Endothelial cell of umbilical vein (primary cell): ENCODE data around the gene SPAG6. TPM values are rescaled to one million over a fixed set of nuclear protein-coding genes. Genes with fewer than 3 reads are reported as not detected.

Experiments
- BruUV-seq: library from RNA; stranded (reverse); fragments of 400-500 nt; replicated peaks from 2 replicates; lab custom pipeline; 2021; lab: Mats Ljungman, UMichigan
- CTCF ChIA-PET: fragments of 300-600, 350-600 bp; sonication (Branson Sonifier 250); formaldehyde crosslinking; loops from one replicate; lab custom pipeline; 2021; ENCODE audit warnings: antibody characterized with exemption, inconsistent platforms; lab: Charles Lee
- POLR2A ChIA-PET: fragments of 300-600, 350-600 bp; sonication (Branson Sonifier 250); formaldehyde crosslinking; loops from one replicate; lab custom pipeline; 2021; ENCODE audit warnings: antibody characterized with exemption, inconsistent platforms; lab: Charles Lee
- DNase-seq: peaks from one replicate; pipeline ENCODE4 v3.0.0-alpha.2; 2011; ENCODE audit warnings: low read depth, low spot score
- FAIRE-seq: peaks from 2 replicates; lab custom pipeline; 2011; peaks lifted over from hg19 to GRCh38; lab: Jason Lieb, UNC
- H2AFZ ChIP-seq: 2 replicates; pipeline ENCODE4 v1.6.0; 2012; ENCODE audit warnings: low read depth, low read length, control low read depth, inconsistent platforms
- H3K27ac ChIP-seq: 2 replicates; pipeline ENCODE4 v1.5.1; 2011; ENCODE audit warnings: low read depth, mild to moderate bottlenecking, control low read depth, low read length, moderate library complexity; ENCODE audit not compliant: insufficient read depth
- H3K27me3 ChIP-seq, 2 experiments: 2 replicates each; pipeline versions ENCODE4 v1.6.0 to v1.6.1; 2011; ENCODE audit warnings: low read length in 2 of 2, mixed read lengths in 1 of 2; ENCODE audit not compliant: control insufficient read depth in 2 of 2, insufficient read depth in 2 of 2
- H3K36me3 ChIP-seq, 2 experiments: 2 replicates in 1 of 2; 3 replicates in 1 of 2; pipeline ENCODE4 v1.5.1; 2011; ENCODE audit warnings: low read length in 2 of 2, mild to moderate bottlenecking in 1 of 2, moderate library complexity in 1 of 2; ENCODE audit not compliant: control insufficient read depth in 2 of 2, insufficient read depth in 2 of 2; ENCODE audit errors: extremely low read depth in 1 of 2
- H3K4me1 ChIP-seq: 3 replicates; pipeline ENCODE4 v1.5.1; 2011; ENCODE audit warnings: mild to moderate bottlenecking, low read length; ENCODE audit not compliant: control insufficient read depth, insufficient read depth; ENCODE audit errors: extremely low read depth
- H3K4me2 ChIP-seq: 2 replicates; pipeline ENCODE4 v1.6.1; 2011; ENCODE audit warnings: low read length, control low read depth, mixed read lengths; ENCODE audit not compliant: insufficient read depth
- H3K4me3 ChIP-seq, 3 experiments: fragments of 200-600 bp in 1 of 3; sonication (generic), shearing (Covaris generic) in 1 of 3; replicated peaks in 1 of 3; 2 replicates each; pipeline ENCODE4 v1.5.1; 2011 to 2016; ENCODE audit warnings: control low read depth in 3 of 3, low read length in 3 of 3, mild to moderate bottlenecking in 2 of 3, inconsistent platforms in 1 of 3, low read depth in 1 of 3, moderate library complexity in 1 of 3; ENCODE audit not compliant: insufficient read depth in 1 of 3
- H3K79me2 ChIP-seq: 2 replicates; pipeline ENCODE4 v1.6.0; 2012; ENCODE audit warnings: low read length, inconsistent platforms; ENCODE audit not compliant: control insufficient read depth, insufficient read depth
- H3K9ac ChIP-seq: replicated peaks from 2 replicates; pipeline ENCODE3; 2011; ENCODE audit warnings: low read length, control low read depth; ENCODE audit not compliant: insufficient read depth; ENCODE audit errors: extremely low read depth
- H3K9me1 ChIP-seq: replicated peaks from 3 replicates; pipeline ENCODE4 v1.6.0; 2011; ENCODE audit warnings: mild to moderate bottlenecking, low read length; ENCODE audit not compliant: control insufficient read depth, insufficient read depth; ENCODE audit errors: extremely low read depth
- H3K9me3 ChIP-seq: replicated peaks from 2 replicates; pipeline ENCODE4 v1.5.1; 2012; ENCODE audit warnings: low read length, inconsistent platforms; ENCODE audit not compliant: control insufficient read depth, insufficient read depth
- H4K20me1 ChIP-seq: replicated peaks from 2 replicates; pipeline ENCODE3; 2011; ENCODE audit warnings: mild to moderate bottlenecking, low read length; ENCODE audit not compliant: control insufficient read depth, insufficient read depth; ENCODE audit errors: extremely low read depth
- CTCF ChIP-seq, 2 donors: IDR thresholded peaks; 1 replicate in 1 of 2; 2 replicates in 1 of 2; pipeline ENCODE4 v1.5.1; 2011; ENCODE audit warnings: low read length in 2 of 2, mild to moderate bottlenecking in 2 of 2, moderate library complexity in 2 of 2, control low read depth in 1 of 2, inconsistent platforms in 1 of 2, low read depth in 1 of 2; ENCODE audit not compliant: insufficient read depth in 1 of 2; ENCODE audit errors: extremely low read depth in 1 of 2
- FOS ChIP-seq: IDR thresholded peaks from 2 replicates; pipeline ENCODE4 v1.6.1; 2011; ENCODE audit warnings: mild to moderate bottlenecking, low read length, moderate library complexity, borderline replicate concordance; ENCODE audit not compliant: insufficient read depth
- GATA2 ChIP-seq: IDR thresholded peaks from 2 replicates; pipeline ENCODE4 v1.7.0; 2011; ENCODE audit warnings: low read depth, mild to moderate bottlenecking, moderate library complexity, mixed read lengths, low read length; ENCODE audit not compliant: insufficient read length, insufficient read depth
- JUN ChIP-seq: IDR thresholded peaks from 2 replicates; pipeline ENCODE4 v1.6.1; 2011; ENCODE audit warnings: borderline replicate concordance, low read depth; ENCODE audit not compliant: insufficient read length, insufficient read depth
- MYC ChIP-seq: IDR thresholded peaks from one replicate; pipeline ENCODE4 v1.6.1; 2011; ENCODE audit warnings: mild to moderate bottlenecking, low read depth, low read length
- POLR2A ChIP-seq: IDR thresholded peaks from 2 replicates; pipeline ENCODE4 v1.6.1; 2012; ENCODE audit warnings: low read depth, mild to moderate bottlenecking, control low read depth, low read length
- dilution Hi-C: fragments of 300-500 bp; cut with MboI; formaldehyde crosslinking; loops from one replicate; pipeline ENCODE4 v1.15.0; 2019; ENCODE audit warnings: low sequenced_read_pairs; ENCODE audit not compliant: extremely low pct_ligation_motif_present
- intact Hi-C: fragments of 100-400 bp; cut with micrococcal nuclease; formaldehyde crosslinking; loops from one replicate; pipeline ENCODE4 v1.10.0; 2022
- polyA plus RNA-seq, 4 experiments: library from polyadenylated mRNA; depleted of rRNA in 3 of 4; stranded (reverse) in 3 of 4; unstranded in 1 of 4; fragments of >200 nt; gene quantifications; 2 replicates each; pipeline versions ENCODE4 v1.2.1 to v1.2.3, GENCODE V29; 2011 to 2012; ENCODE audit warnings: missing spikeins in 1 of 4
- total RNA-seq: library from RNA; stranded (reverse); gene quantifications from 2 replicates; pipeline ENCODE4 v1.2.3, GENCODE V29; 2021
- TF ChIP-seq, protein P1 (sequence below): IDR thresholded peaks from 2 replicates; pipeline ENCODE4 v1.6.1; 2011; ENCODE audit not compliant: insufficient read depth, insufficient read length

SPAG6 gene
- total and polyA plus RNA-seq, 2 donors (not counting 3 experiments of a cell fraction or from before 2014, with no cell fraction given), result not detected

DNA sequence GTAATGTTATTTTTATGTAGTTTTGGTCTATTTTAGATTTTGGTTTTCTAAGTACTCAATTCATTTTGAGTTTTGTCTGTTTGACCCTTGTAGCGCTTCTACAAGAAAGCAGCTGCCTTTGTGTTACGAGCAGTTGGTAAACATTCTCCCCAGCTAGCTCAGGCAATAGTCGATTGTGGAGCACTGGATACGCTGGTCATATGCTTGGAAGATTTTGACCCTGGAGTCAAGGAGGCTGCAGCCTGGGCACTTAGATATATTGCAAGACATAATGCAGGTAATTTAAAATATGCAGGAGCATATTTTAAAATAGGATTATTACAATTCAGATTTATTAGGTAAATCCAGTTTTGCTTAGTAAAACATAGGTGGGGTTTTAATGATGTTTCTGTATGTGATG is 23.1 kb downstream of the SPAG6 start:
- no peak overlapping the region for H2AFZ ChIP-seq
- BruUV-seq, result no TSS peak
- H3K27me3 ChIP-seq, result no peaks in the 10 kb centered on the region
- dilution Hi-C loops, result no loop called here
- no peaks in the 10 kb centered on the region for H4K20me1 ChIP-seq
- H3K9ac ChIP-seq, result no peak overlapping the region
- intact Hi-C loops, result no loop called here
- H3K9me3 ChIP-seq, result no peaks in the 10 kb centered on the region
- FAIRE-seq (no peak), DNase-seq (no peak)
- POLR2A ChIA-PET, result no interaction called here
- no peaks in the 10 kb centered on the region for H3K79me2 ChIP-seq
- no peak overlapping the region for H3K27ac ChIP-seq
- H3K36me3 ChIP-seq, result no peaks in the 10 kb centered on the region
- H3K4me3 ChIP-seq, result no peak overlapping the region
- CTCF ChIA-PET, result interaction anchor here (0.8 to 1.0 kb wide), 3 partner anchors 9 to 52 kb away, joined by 3 read pairs; no protein-coding TSS in a partner anchor
- H3K9me1 ChIP-seq, result no peaks in the 10 kb centered on the region
- TF ChIP-seq CTCF (IDR thresholded peaks at IDR 0.05; ENCODE audit: extremely low read depth in 1 of 2, insufficient read depth in 1 of 2, low read depth in 1 of 2, low read length in 2 of 2) (no peak), MYC (no peak), POLR2A (no peak), JUN (no peak)
- TF ChIP-seq, protein P1, sequence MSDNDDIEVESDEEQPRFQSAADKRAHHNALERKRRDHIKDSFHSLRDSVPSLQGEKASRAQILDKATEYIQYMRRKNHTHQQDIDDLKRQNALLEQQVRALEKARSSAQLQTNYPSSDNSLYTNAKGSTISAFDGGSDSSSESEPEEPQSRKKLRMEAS, result no peak
- no peak overlapping the region for H3K4me2 ChIP-seq
- H3K4me1 ChIP-seq, result peaks cover 20% of the 10 kb centered on the region

GRCh38 chr10:22368981-22369380 is 23.7 kb downstream of the SPAG6 start:
- no peaks in the 10 kb centered on the region for H4K20me1 ChIP-seq
- dilution Hi-C loops (no loop called here), intact Hi-C loops (no loop called here)
- no peaks in the 10 kb centered on the region for H3K9me1 ChIP-seq
- ChIA-PET CTCF (interaction anchor here (1.0 to 1.6 kb wide), 2 partner anchors 11 to 19 kb away, joined by 3 to 4 read pairs; no protein-coding TSS in a partner anchor), POLR2A (no interaction called here)
- H3K9ac ChIP-seq, result no peak overlapping the region
- H3K4me2 ChIP-seq, result no peak overlapping the region
- no peak overlapping the region for H3K4me3 ChIP-seq
- no peaks in the 10 kb centered on the region for H3K9me3 ChIP-seq
- peak; percentile 50 for DNase-seq
- FAIRE-seq, result no peak
- H3K36me3 ChIP-seq, result no peaks in the 10 kb centered on the region
- TF ChIP-seq, protein P1, result no peak
- TF ChIP-seq GATA2, result peak; percentile 75
- TF ChIP-seq FOS, result peak; percentile 36
- peak overlapping the region; percentile 20 for H3K27ac ChIP-seq
- no peaks in the 10 kb centered on the region for H3K27me3 ChIP-seq
- BruUV-seq, result no TSS peak
- H2AFZ ChIP-seq, result no peak overlapping the region
- H3K4me1 ChIP-seq, result peaks cover 20% of the 10 kb centered on the region
- no peaks in the 10 kb centered on the region for H3K79me2 ChIP-seq
